Measurements from ENCODE around the gene RNF182.
"Not testable (repeated sequence)": the region's sequence is repeated elsewhere in the genome, so short reads cannot be mapped to it uniquely, and the experiment has no call there.

RNF182 gene

GRCh38 chr6:13916230-13916944 is 8.4 kb upstream of the RNF182 start:
- no peak for DNase-seq (ENCODE audit: low read depth in 3 of 3, low spot score in 1 of 3)

- DNase-seq (ENCODE audit: low read depth in 3 of 3, low spot score in 1 of 3), result no peak
These were observed 7.6 kb upstream of the RNF182 start for GRCh38 chr6:13917141-13917540.

- DNase-seq (ENCODE audit: low read depth in 3 of 3, low spot score in 1 of 3), result no peak
These were observed 6.0 kb upstream of the RNF182 start for GRCh38 chr6:13918686-13919250.

- DNase-seq (ENCODE audit: low read depth in 3 of 3, low spot score in 1 of 3), result no peak
These were observed 4.9 kb upstream of the RNF182 start for GRCh38 chr6:13919861-13920260.

GRCh38 chr6:13920552-13920951 is 4.2 kb upstream of the RNF182 start:
- no peak for DNase-seq (ENCODE audit: low read depth in 3 of 3, low spot score in 1 of 3)

GRCh38 chr6:13922750-13923149 is 2.0 kb upstream of the RNF182 start:
- no peak for DNase-seq (ENCODE audit: low read depth in 3 of 3, low spot score in 1 of 3)

GRCh38 chr6:13923527-13924145 is 1.1 kb upstream of the RNF182 start:
- no peak for DNase-seq (ENCODE audit: low read depth in 3 of 3, low spot score in 1 of 3)

- no peak for DNase-seq (ENCODE audit: low read depth in 3 of 3, low spot score in 1 of 3)
These were observed 405 bp upstream of the RNF182 start for GRCh38 chr6:13924146-13924948.

GRCh38 chr6:13926378-13926777 is 1.6 kb downstream of the RNF182 start:
- DNase-seq (ENCODE audit: low read depth in 3 of 3, low spot score in 1 of 3), result no peak

- DNase-seq (ENCODE audit: low read depth in 3 of 3, low spot score in 1 of 3), result no peak
These were observed 2.5 kb downstream of the RNF182 start for GRCh38 chr6:13927203-13927602.

GRCh38 chr6:13929196-13929595 is 4.4 kb downstream of the RNF182 start:
- DNase-seq (ENCODE audit: low read depth in 3 of 3, low spot score in 1 of 3), result no peak

GRCh38 chr6:13931797-13932402 is 7.1 kb downstream of the RNF182 start:
- DNase-seq (ENCODE audit: low read depth in 3 of 3, low spot score in 1 of 3), result no peak

- DNase-seq (ENCODE audit: low read depth in 3 of 3, low spot score in 1 of 3), result no peak
These were observed 8.0 kb downstream of the RNF182 start for GRCh38 chr6:13932785-13933184.

GRCh38 chr6:13934721-13935120 is 10.0 kb downstream of the RNF182 start:
- DNase-seq (ENCODE audit: low read depth in 3 of 3, low spot score in 1 of 3), result no peak

- no peak for DNase-seq (ENCODE audit: low read depth in 3 of 3, low spot score in 1 of 3)
These were observed 10.6 kb downstream of the RNF182 start for GRCh38 chr6:13935190-13935880.

GRCh38 chr6:13935881-13936261 is 11.1 kb downstream of the RNF182 start:
- DNase-seq (ENCODE audit: low read depth in 3 of 3, low spot score in 1 of 3), result not testable (repeated sequence)

GRCh38 chr6:13941902-13942301 is 17.1 kb downstream of the RNF182 start:
- DNase-seq (ENCODE audit: low read depth in 3 of 3, low spot score in 1 of 3), result no peak

- no peak for DNase-seq (ENCODE audit: low read depth in 3 of 3, low spot score in 1 of 3)
These were observed 19.2 kb downstream of the RNF182 start for GRCh38 chr6:13943943-13944342.

GRCh38 chr6:13946506-13946905 is 21.8 kb downstream of the RNF182 start:
- DNase-seq (ENCODE audit: low read depth in 3 of 3, low spot score in 1 of 3), result no peak

- no peak for DNase-seq (ENCODE audit: low read depth in 3 of 3, low spot score in 1 of 3)
These were observed 22.9 kb downstream of the RNF182 start for GRCh38 chr6:13947611-13948178.

Data from stimulated activated CD4-positive, alpha-beta T cell treated with anti-CD3 and anti-CD28 coated beads, TNF-alpha, amount 100 ng/mL, for 1 hour (primary cell).